B cell (primary cell): ENCODE results near the gene CAMK2G. TPM values are rescaled to one million over a fixed set of nuclear protein-coding genes. Genes with fewer than 3 reads are reported as not detected.

Experiments
- ATAC-seq: fragments of 200-7000 bp; cut with Tn5 transposase; one replicate; pipeline ENCODE4 v1.10.0; 2021; ENCODE audit warnings: low read depth, mild to moderate bottlenecking, moderate number of reproducible peaks, moderate library complexity
- CTCF ChIA-PET: fragments of 350-600 bp; sonication (Branson Sonifier 250); formaldehyde crosslinking; loops from one replicate; lab custom pipeline; 2021; ENCODE audit warnings: antibody characterized with exemption, inconsistent platforms; lab: Charles Lee
- POLR2A ChIA-PET: fragments of 350-600 bp; sonication (Branson Sonifier 250); formaldehyde crosslinking; loops from one replicate; lab custom pipeline; 2021; ENCODE audit warnings: antibody characterized with exemption; lab: Charles Lee
- DNase-seq: peaks from one replicate; pipeline ENCODE4 v3.0.0; 2013
- H2AFZ ChIP-seq: 2 replicates; pipeline ENCODE4 v1.6.1; 2012; ENCODE audit warnings: mild to moderate bottlenecking, low read depth, low read length; ENCODE audit not compliant: insufficient read depth, poor library complexity, severe bottlenecking
- H3K27ac ChIP-seq, 2 donors: 1 replicate in 1 of 2; 2 replicates in 1 of 2; pipeline ENCODE4 v1.5.1; 2012 to 2013; ENCODE audit warnings: low read length in 2 of 2, mild to moderate bottlenecking in 2 of 2, moderate library complexity in 1 of 2
- H3K27me3 ChIP-seq, 4 experiments: fragments of 200-600 bp in 1 of 4; sonication (generic) in 1 of 4; replicated peaks in 1 of 4; 1 replicate in 2 of 4; 2 replicates in 2 of 4; pipeline versions ENCODE4 v1.6.1 to v1.7.0; 2013 to 2016; ENCODE audit warnings: low read length in 3 of 4, mild to moderate bottlenecking in 2 of 4, mixed read lengths in 1 of 4, moderate library complexity in 1 of 4; ENCODE audit not compliant: insufficient read depth in 4 of 4, control insufficient read depth in 3 of 4; ENCODE audit errors: control extremely low read depth in 1 of 4
- H3K36me3 ChIP-seq, 2 experiments: replicated peaks in 1 of 2; 1 replicate in 1 of 2; 2 replicates in 1 of 2; pipeline versions ENCODE4 v1.6.1 to v1.7.1; 2013; ENCODE audit warnings: low read length in 1 of 2; ENCODE audit not compliant: insufficient read depth in 2 of 2, control insufficient read depth in 1 of 2; ENCODE audit errors: control extremely low read depth in 1 of 2, extremely low read depth in 1 of 2
- H3K4me1 ChIP-seq, 2 donors: fragments of 200-600 bp in 1 of 2; sonication (generic) in 1 of 2; 1 replicate in 1 of 2; 2 replicates in 1 of 2; pipeline versions ENCODE4 v1.5.1 to v1.6.1; 2013 to 2017; ENCODE audit warnings: low read length in 2 of 2; ENCODE audit not compliant: control insufficient read depth in 2 of 2, insufficient read depth in 2 of 2
- H3K4me2 ChIP-seq: replicated peaks from 2 replicates; pipeline ENCODE3; 2012; ENCODE audit warnings: mild to moderate bottlenecking, low read depth, low read length; ENCODE audit not compliant: poor library complexity, severe bottlenecking
- H3K4me3 ChIP-seq, 5 experiments: fragments of 200-600 bp in 1 of 5; sonication (generic) in 1 of 5; 1 replicate in 3 of 5; 2 replicates in 2 of 5; pipeline versions ENCODE4 v1.5.1 to v1.7.0; 2011 to 2016; ENCODE audit warnings: low read length in 4 of 5, mild to moderate bottlenecking in 4 of 5, low read depth in 2 of 5, control low read depth in 1 of 5, moderate library complexity in 1 of 5; ENCODE audit not compliant: insufficient read depth in 1 of 5; ENCODE audit errors: control extremely low read depth in 1 of 5, extremely low read depth in 1 of 5
- H3K79me2 ChIP-seq: fragments of 200-600 bp; sonication (generic); one replicate; pipeline ENCODE4 v1.6.0; 2016; ENCODE audit warnings: low read length; ENCODE audit not compliant: control insufficient read depth, insufficient read depth
- H3K9ac ChIP-seq: fragments of 200-600 bp; sonication (generic); 2 replicates; pipeline ENCODE4 v1.6.1; 2017; ENCODE audit warnings: mild to moderate bottlenecking, low read length, moderate library complexity
- H3K9me3 ChIP-seq, 3 donors: one replicate each; pipeline versions ENCODE4 v1.6.1 to v1.7.1; 2013; ENCODE audit warnings: low read length in 2 of 3; ENCODE audit not compliant: control insufficient read depth in 2 of 3, insufficient read depth in 1 of 3; ENCODE audit errors: control extremely low read depth in 1 of 3
- H4K20me1 ChIP-seq: 2 replicates; pipeline ENCODE4 v1.6.0; 2012; ENCODE audit warnings: mild to moderate bottlenecking, low read length; ENCODE audit not compliant: insufficient read depth, control insufficient read depth, poor library complexity, severe bottlenecking
- H3K27ac Mint-ChIP-seq: one replicate; pipeline ENCODE4 v1.8.0; 2021; ENCODE audit warnings: mixed read lengths
- H3K27me3 Mint-ChIP-seq: one replicate; pipeline ENCODE4 v1.8.0; 2021; ENCODE audit warnings: mixed read lengths
- H3K4me1 Mint-ChIP-seq: one replicate; pipeline ENCODE4 v1.8.0; 2021; ENCODE audit warnings: mixed read lengths
- H3K4me3 Mint-ChIP-seq: one replicate; pipeline ENCODE4 v1.8.0; 2021; ENCODE audit warnings: mixed read lengths
- H3K9me3 Mint-ChIP-seq: one replicate; pipeline ENCODE4 v1.8.0; 2022; ENCODE audit warnings: mixed read lengths; ENCODE audit not compliant: insufficient read depth
- EZH2 ChIP-seq: IDR thresholded peaks from 2 replicates; pipeline ENCODE4 v1.6.1; 2012; ENCODE audit warnings: borderline replicate concordance, low read depth, mild to moderate bottlenecking, moderate library complexity, low read length; ENCODE audit not compliant: insufficient read depth, poor library complexity, severe bottlenecking
- WGBS: methylation state at CpG from one replicate; pipeline ENCODE4 v1.1.5; 2013; ENCODE audit warnings: missing lambda C conversion rate; ENCODE audit not compliant: insufficient coverage; 5-methylcytosine and 5-hydroxymethylcytosine counted together
- intact Hi-C: fragments of 100-400 bp; cut with micrococcal nuclease; formaldehyde crosslinking; loops from one replicate; pipeline ENCODE4 v1.10.0; 2022
- polyA plus RNA-seq: library from polyadenylated mRNA; depleted of rRNA; stranded (reverse); fragments of >200 nt; gene quantifications from 2 replicates; pipeline ENCODE4 v1.2.3, GENCODE V29; 2012
- total RNA-seq, 2 donors: library from RNA; stranded (reverse); fragments of 120-200 nt in 1 of 2; gene quantifications; 1 replicate in 1 of 2; 2 replicates in 1 of 2; pipeline versions ENCODE4 v1.2.3 to v1.2.4, GENCODE V29; 2013 to 2022
- TF ChIP-seq, protein P1 (sequence below): fragments of 200-600 bp; IDR thresholded peaks from one replicate; pipeline ENCODE4 v1.8.0; 2022; ENCODE audit warnings: antibody characterized with exemption, mild to moderate bottlenecking

Gene CAMK2G
- total and polyA plus RNA-seq, 2 donors (not counting 1 experiment from before 2014, with no cell fraction given) = 42.7 to 48.7 TPM

DNA sequence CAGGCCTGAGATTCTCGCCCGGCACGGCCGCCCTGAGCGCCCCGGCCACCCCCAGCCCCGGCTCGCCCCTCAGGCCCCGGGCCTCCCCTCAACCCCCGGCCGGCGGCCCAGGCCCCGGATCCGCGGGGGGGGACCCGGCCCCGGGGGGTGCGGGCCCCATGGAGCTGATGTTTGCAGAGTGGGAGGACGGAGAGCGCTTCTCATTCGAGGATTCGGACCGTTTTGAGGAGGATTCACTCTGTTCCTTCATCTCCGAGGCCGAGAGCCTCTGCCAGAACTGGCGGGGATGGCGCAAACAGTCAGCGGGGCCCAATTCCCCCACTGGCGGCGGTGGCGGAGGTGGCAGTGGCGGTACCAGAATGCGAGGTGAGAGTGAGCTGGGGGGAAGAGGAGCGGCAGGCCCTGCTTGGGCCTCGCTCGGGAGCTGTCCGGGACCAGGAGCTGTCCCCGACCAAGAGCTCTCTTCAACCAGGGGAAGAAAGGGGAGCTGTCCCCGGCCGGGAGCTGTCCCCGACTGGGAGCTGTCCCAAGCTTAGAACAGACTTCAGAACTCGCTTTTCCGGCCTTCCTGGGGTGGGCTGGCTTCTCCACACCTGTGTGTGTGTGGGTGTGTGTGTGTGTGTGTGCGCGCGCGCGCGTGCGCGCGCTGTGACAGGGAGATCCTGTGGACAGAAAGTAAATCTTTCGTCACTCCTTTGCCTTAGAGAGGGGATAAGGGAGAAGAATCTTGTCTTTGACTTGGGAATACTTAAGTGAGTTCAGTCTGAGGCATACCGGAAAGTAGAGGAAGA is 88.4 kb downstream of the CAMK2G start:
- CTCF ChIA-PET = interaction anchor here (0.8 to 6.2 kb wide), 3 partner anchors 14 to 55 kb away, joined by 3 to 35 read pairs (median 3); a partner anchor contains a TSS
- intact Hi-C loops = loop anchor here (1.0 to 5.0 kb wide), 5 partner anchors 14 to 289 kb away; partner anchors contain the start of genes NDST2, PPP3CB and SEC24C
- 1% methylated on average over 40 of the region's 54 CpGs for WGBS
- peaks cover 28% of the 10 kb centered on the region for H4K20me1 ChIP-seq
- no peaks in the 10 kb centered on the region for H3K27me3 ChIP-seq
- H3K4me2 ChIP-seq = peak overlapping the region; percentile 98
- peaks cover 82% of the 10 kb centered on the region for H3K79me2 ChIP-seq
- peaks cover 2 to 21% of the 10 kb centered on the region in 2 experiments for H3K36me3 ChIP-seq
- H3K9me3 Mint-ChIP-seq = no peaks in the 10 kb centered on the region
- no peaks in the 10 kb centered on the region for H3K27me3 Mint-ChIP-seq
- DNase-seq (peak; percentile 69), ATAC-seq (peak; percentile 10)
- peak overlapping the region; percentile 96 for H3K4me3 Mint-ChIP-seq
- peak overlapping the region; percentile 87 for H2AFZ ChIP-seq
- peak overlapping the region; percentile 56 to 97 (median 85) for H3K4me3 ChIP-seq
- H3K27ac ChIP-seq = peak overlapping the region; percentile 53 to 74
- no peaks in the 10 kb centered on the region for H3K9me3 ChIP-seq
- TF ChIP-seq, protein P1, sequence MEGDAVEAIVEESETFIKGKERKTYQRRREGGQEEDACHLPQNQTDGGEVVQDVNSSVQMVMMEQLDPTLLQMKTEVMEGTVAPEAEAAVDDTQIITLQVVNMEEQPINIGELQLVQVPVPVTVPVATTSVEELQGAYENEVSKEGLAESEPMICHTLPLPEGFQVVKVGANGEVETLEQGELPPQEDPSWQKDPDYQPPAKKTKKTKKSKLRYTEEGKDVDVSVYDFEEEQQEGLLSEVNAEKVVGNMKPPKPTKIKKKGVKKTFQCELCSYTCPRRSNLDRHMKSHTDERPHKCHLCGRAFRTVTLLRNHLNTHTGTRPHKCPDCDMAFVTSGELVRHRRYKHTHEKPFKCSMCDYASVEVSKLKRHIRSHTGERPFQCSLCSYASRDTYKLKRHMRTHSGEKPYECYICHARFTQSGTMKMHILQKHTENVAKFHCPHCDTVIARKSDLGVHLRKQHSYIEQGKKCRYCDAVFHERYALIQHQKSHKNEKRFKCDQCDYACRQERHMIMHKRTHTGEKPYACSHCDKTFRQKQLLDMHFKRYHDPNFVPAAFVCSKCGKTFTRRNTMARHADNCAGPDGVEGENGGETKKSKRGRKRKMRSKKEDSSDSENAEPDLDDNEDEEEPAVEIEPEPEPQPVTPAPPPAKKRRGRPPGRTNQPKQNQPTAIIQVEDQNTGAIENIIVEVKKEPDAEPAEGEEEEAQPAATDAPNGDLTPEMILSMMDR = no peak
- no peak for TF ChIP-seq EZH2
- H3K4me1 ChIP-seq = peaks cover 28 to 41% of the 10 kb centered on the region in 2 donors
- H3K9ac ChIP-seq = peak overlapping the region; percentile 90
- H3K27ac Mint-ChIP-seq = peak overlapping the region; percentile 98
- POLR2A ChIA-PET = interaction anchor here (0.6 to 2.7 kb wide), 5 partner anchors 13 to 56 kb away, joined by 4 to 24 read pairs (median 6); partner anchors contain the start of genes NDST2 and SEC24C
- peaks cover 44% of the 10 kb centered on the region for H3K4me1 Mint-ChIP-seq
